H9 (cell line): ENCODE data around the gene MCL1. TPM values are rescaled to one million over a fixed set of nuclear protein-coding genes. Genes with fewer than 3 reads are reported as not detected.

Experiments
- DNase-seq: peaks from one replicate; pipeline ENCODE4 v3.0.0-alpha.2; 2017
- H2AFZ ChIP-seq: one replicate; pipeline ENCODE4 v1.6.1; 2013; ENCODE audit warnings: mild to moderate bottlenecking, low read length, control low read depth, moderate library complexity
- H2AK5ac ChIP-seq: 2 replicates; pipeline ENCODE4 v1.6.1; 2013; ENCODE audit warnings: low read length, control low read depth, mixed read lengths; ENCODE audit not compliant: insufficient read length
- H2BK120ac ChIP-seq: one replicate; pipeline ENCODE4 v1.6.1; 2013; ENCODE audit warnings: low read depth, mild to moderate bottlenecking, low read length, control low read depth, inconsistent platforms; ENCODE audit not compliant: poor library complexity, severe bottlenecking
- H2BK12ac ChIP-seq: 2 replicates; pipeline ENCODE4 v1.6.1; 2013; ENCODE audit warnings: low read length, control low read depth, mixed read lengths, low read depth; ENCODE audit not compliant: insufficient read length
- H2BK15ac ChIP-seq: 2 replicates; pipeline ENCODE4 v1.6.1; 2013; ENCODE audit warnings: low read depth, low read length, control low read depth
- H2BK20ac ChIP-seq: one replicate; pipeline ENCODE4 v1.6.1; 2013; ENCODE audit warnings: low read depth, mild to moderate bottlenecking, low read length, control low read depth, inconsistent platforms; ENCODE audit not compliant: poor library complexity, severe bottlenecking
- H2BK5ac ChIP-seq: 2 replicates; pipeline ENCODE4 v1.6.1; 2013; ENCODE audit warnings: low read length, control low read depth, mixed read lengths; ENCODE audit not compliant: insufficient read length
- H3K14ac ChIP-seq: 2 replicates; pipeline ENCODE4 v1.6.1; 2013; ENCODE audit warnings: low read length, control low read depth; ENCODE audit not compliant: insufficient read depth
- H3K18ac ChIP-seq: 2 replicates; pipeline ENCODE4 v1.6.1; 2013; ENCODE audit warnings: low read depth, mild to moderate bottlenecking, mixed read lengths, low read length, control low read depth; ENCODE audit not compliant: insufficient read length
- H3K23ac ChIP-seq: 2 replicates; pipeline ENCODE4 v1.6.1; 2013; ENCODE audit warnings: low read length, control low read depth, mixed read lengths, low read depth; ENCODE audit not compliant: insufficient read length
- H3K23me2 ChIP-seq: 2 replicates; pipeline ENCODE4 v1.6.1; 2013; ENCODE audit warnings: low read depth, mild to moderate bottlenecking, mixed read lengths, low read length, control low read depth; ENCODE audit not compliant: insufficient read length, poor library complexity, severe bottlenecking
- H3K27ac ChIP-seq: 2 replicates; pipeline ENCODE4 v1.5.1; 2013; ENCODE audit warnings: low read length, control low read depth, mixed read lengths, low read depth; ENCODE audit not compliant: insufficient read length
- H3K27me3 ChIP-seq: 2 replicates; pipeline ENCODE4 v1.6.1; 2013; ENCODE audit warnings: low read length, control low read depth, inconsistent platforms; ENCODE audit not compliant: insufficient read depth
- H3K4ac ChIP-seq: 2 replicates; pipeline ENCODE4 v1.6.1; 2013; ENCODE audit warnings: low read depth, mild to moderate bottlenecking, control low read depth, inconsistent platforms, low read length, moderate library complexity
- H3K4me1 ChIP-seq: 2 replicates; pipeline ENCODE4 v1.6.1; 2013; ENCODE audit warnings: low read length, control low read depth, inconsistent platforms; ENCODE audit not compliant: insufficient read depth
- H3K4me2 ChIP-seq: 2 replicates; pipeline ENCODE4 v1.6.1; 2013; ENCODE audit warnings: low read length, control low read depth, mixed read lengths; ENCODE audit not compliant: insufficient read length, insufficient read depth
- H3K56ac ChIP-seq: 2 replicates; pipeline ENCODE4 v1.6.1; 2013; ENCODE audit warnings: low read depth, mild to moderate bottlenecking, mixed read lengths, low read length, control low read depth; ENCODE audit not compliant: insufficient read length
- H3K79me1 ChIP-seq: 2 replicates; pipeline ENCODE4 v1.6.1; 2013; ENCODE audit warnings: low read depth, mild to moderate bottlenecking, moderate library complexity, low read length, control low read depth, inconsistent platforms; ENCODE audit not compliant: insufficient read depth, poor library complexity, severe bottlenecking
- H3K79me2 ChIP-seq: 2 replicates; pipeline ENCODE4 v1.6.1; 2013; ENCODE audit warnings: low read length, control low read depth, inconsistent platforms; ENCODE audit not compliant: insufficient read depth
- H3K9ac ChIP-seq: 2 replicates; pipeline ENCODE4 v1.6.1; 2013; ENCODE audit warnings: low read length, control low read depth, mixed read lengths; ENCODE audit not compliant: insufficient read length; ENCODE audit errors: extremely low read depth
- H3K9me3 ChIP-seq: one replicate; pipeline ENCODE4 v1.6.1; 2013; ENCODE audit warnings: low read depth, low read length, inconsistent platforms; ENCODE audit not compliant: control insufficient read depth
- H3T11ph ChIP-seq: one replicate; pipeline ENCODE4 v1.6.1; 2013; ENCODE audit warnings: mild to moderate bottlenecking, low read length, control low read depth, inconsistent platforms
- H4K20me1 ChIP-seq: one replicate; pipeline ENCODE4 v1.6.1; 2013; ENCODE audit not compliant: control insufficient read depth, insufficient read length, insufficient read depth
- H4K5ac ChIP-seq: 2 replicates; pipeline ENCODE4 v1.6.1; 2013; ENCODE audit warnings: low read depth, mild to moderate bottlenecking, mixed read lengths, low read length, control low read depth; ENCODE audit not compliant: insufficient read length
- H4K8ac ChIP-seq: replicated peaks from 2 replicates; pipeline ENCODE4 v1.6.1; 2013; ENCODE audit warnings: low read length, control low read depth, mixed read lengths, low read depth; ENCODE audit not compliant: insufficient read length
- H4K91ac ChIP-seq: 2 replicates; pipeline ENCODE4 v1.6.1; 2013; ENCODE audit warnings: low read depth, mild to moderate bottlenecking, moderate library complexity, mixed read lengths, low read length, control low read depth; ENCODE audit not compliant: insufficient read length
- H3K27ac Mint-ChIP-seq, 3 experiments: 2 replicates in 2 of 3; 3 replicates in 1 of 3; pipeline ENCODE4 v1.8.0; 2020 to 2021; ENCODE audit warnings: mixed read lengths in 3 of 3, mild to moderate bottlenecking in 1 of 3, moderate library complexity in 1 of 3
- H3K27me3 Mint-ChIP-seq: 2 replicates; pipeline ENCODE4 v1.8.0; 2021; ENCODE audit warnings: low read depth, mild to moderate bottlenecking, moderate library complexity, mixed read lengths
- H3K36me3 Mint-ChIP-seq, 3 experiments: 2 replicates in 2 of 3; 3 replicates in 1 of 3; pipeline ENCODE4 v1.8.0; 2020 to 2021; ENCODE audit warnings: low read depth in 3 of 3, mixed read lengths in 3 of 3; ENCODE audit not compliant: insufficient read depth in 1 of 3
- H3K4me1 Mint-ChIP-seq, 2 experiments: 2 replicates each; pipeline ENCODE4 v1.8.0; 2020; ENCODE audit warnings: mixed read lengths in 2 of 2
- H3K4me3 Mint-ChIP-seq, 2 experiments: 2 replicates in 1 of 2; 3 replicates in 1 of 2; pipeline ENCODE4 v1.8.0; 2020 to 2021; ENCODE audit warnings: mild to moderate bottlenecking in 2 of 2, mixed read lengths in 2 of 2, moderate library complexity in 1 of 2
- H3K9me3 Mint-ChIP-seq, 2 experiments: 2 replicates in 1 of 2; 3 replicates in 1 of 2; pipeline ENCODE4 v1.8.0; 2020; ENCODE audit warnings: mild to moderate bottlenecking in 2 of 2, mixed read lengths in 2 of 2, moderate library complexity in 1 of 2
- WGBS: extraction: QIAGEN DNeasy Blood & Tissue Kit; methylation state at CpG from one replicate; pipeline ENCODE4 v1.1.7; 2013; ENCODE audit warnings: missing lambda C conversion rate, low lambda C conversion rate, mixed read lengths; ENCODE audit not compliant: insufficient read length; ENCODE audit errors: extremely low coverage; 5-methylcytosine and 5-hydroxymethylcytosine counted together
- total RNA-seq: library from RNA; stranded (reverse); gene quantifications from 2 replicates; pipeline ENCODE4 v1.2.1, GENCODE V29; 2021
- TF ChIP-seq, protein P1 (sequence below): fragments of 200-600 bp; sonication (generic); conservative IDR thresholded peaks from 3 replicates; pipeline ENCODE4 v1.8.0; 2021; ENCODE audit warnings: antibody characterized with exemption, mild to moderate bottlenecking

Gene MCL1
- total RNA-seq, 1 experiment from 2014 or later = 247 TPM

GRCh38 chr1:150596976-150597375, 17.6 kb upstream of the MCL1 start:
- WGBS = no CpG with 5 or more reads among the region's 3 CpGs
- no peak overlapping the region for H4K91ac ChIP-seq
- H2BK15ac ChIP-seq = no peak overlapping the region
- H3K23me2 ChIP-seq = no peaks in the 10 kb centered on the region
- no peak overlapping the region for H4K8ac ChIP-seq
- no peak overlapping the region for H2AK5ac ChIP-seq
- H3K4me1 Mint-ChIP-seq = peaks cover 0 to 17% of the 10 kb centered on the region in 2 experiments
- H3K9me3 ChIP-seq = no peaks in the 10 kb centered on the region
- no peak overlapping the region for H2BK5ac ChIP-seq
- no peak overlapping the region for H3K18ac ChIP-seq
- no peak overlapping the region for H4K5ac ChIP-seq
- H2BK120ac ChIP-seq = no peak overlapping the region
- H3K79me1 ChIP-seq = no peaks in the 10 kb centered on the region
- H4K20me1 ChIP-seq = no peaks in the 10 kb centered on the region
- H3K4me1 ChIP-seq = no peaks in the 10 kb centered on the region
- no peaks in the 10 kb centered on the region for H3K79me2 ChIP-seq
- no peak overlapping the region for H2AFZ ChIP-seq
- H3K14ac ChIP-seq = no peak overlapping the region
- no peak overlapping the region for H3T11ph ChIP-seq
- DNase-seq = no peak
- no peak overlapping the region for H3K23ac ChIP-seq
- peaks cover 11 to 15% of the 10 kb centered on the region in 2 experiments for H3K9me3 Mint-ChIP-seq
- no peak overlapping the region for H3K9ac ChIP-seq
- H3K4me2 ChIP-seq = no peak overlapping the region
- H3K4me3 Mint-ChIP-seq = no peak overlapping the region
- H3K4ac ChIP-seq = no peak overlapping the region
- TF ChIP-seq, protein P1, sequence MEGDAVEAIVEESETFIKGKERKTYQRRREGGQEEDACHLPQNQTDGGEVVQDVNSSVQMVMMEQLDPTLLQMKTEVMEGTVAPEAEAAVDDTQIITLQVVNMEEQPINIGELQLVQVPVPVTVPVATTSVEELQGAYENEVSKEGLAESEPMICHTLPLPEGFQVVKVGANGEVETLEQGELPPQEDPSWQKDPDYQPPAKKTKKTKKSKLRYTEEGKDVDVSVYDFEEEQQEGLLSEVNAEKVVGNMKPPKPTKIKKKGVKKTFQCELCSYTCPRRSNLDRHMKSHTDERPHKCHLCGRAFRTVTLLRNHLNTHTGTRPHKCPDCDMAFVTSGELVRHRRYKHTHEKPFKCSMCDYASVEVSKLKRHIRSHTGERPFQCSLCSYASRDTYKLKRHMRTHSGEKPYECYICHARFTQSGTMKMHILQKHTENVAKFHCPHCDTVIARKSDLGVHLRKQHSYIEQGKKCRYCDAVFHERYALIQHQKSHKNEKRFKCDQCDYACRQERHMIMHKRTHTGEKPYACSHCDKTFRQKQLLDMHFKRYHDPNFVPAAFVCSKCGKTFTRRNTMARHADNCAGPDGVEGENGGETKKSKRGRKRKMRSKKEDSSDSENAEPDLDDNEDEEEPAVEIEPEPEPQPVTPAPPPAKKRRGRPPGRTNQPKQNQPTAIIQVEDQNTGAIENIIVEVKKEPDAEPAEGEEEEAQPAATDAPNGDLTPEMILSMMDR = no peak
- peak overlapping the region in 1 of 3 experiments; percentile 63; a peak in 1 of 7 replicates for H3K27ac Mint-ChIP-seq
- no peaks in the 10 kb centered on the region for H3K27me3 ChIP-seq
- H3K36me3 Mint-ChIP-seq = peaks cover 23 to 36% (median 25%) of the 10 kb centered on the region in 3 experiments
- H3K56ac ChIP-seq = no peak overlapping the region
- no peak overlapping the region for H3K27ac ChIP-seq
- H2BK12ac ChIP-seq = no peak overlapping the region
- H3K27me3 Mint-ChIP-seq = no peaks in the 10 kb centered on the region
- H2BK20ac ChIP-seq = no peak overlapping the region
